Activated CD4-positive, alpha-beta T cell treated with anti-CD3 and anti-CD28 coated beads, Interleukin-2, amount 50 U/mL, for 4 hours (primary cell): ENCODE results near the gene CLEC16A.

Experiments used
- DNase-seq, 2 experiments: peaks; one replicate each; pipeline ENCODE4 v3.0.0-alpha.2; 2020

The CLEC16A gene

DNA sequence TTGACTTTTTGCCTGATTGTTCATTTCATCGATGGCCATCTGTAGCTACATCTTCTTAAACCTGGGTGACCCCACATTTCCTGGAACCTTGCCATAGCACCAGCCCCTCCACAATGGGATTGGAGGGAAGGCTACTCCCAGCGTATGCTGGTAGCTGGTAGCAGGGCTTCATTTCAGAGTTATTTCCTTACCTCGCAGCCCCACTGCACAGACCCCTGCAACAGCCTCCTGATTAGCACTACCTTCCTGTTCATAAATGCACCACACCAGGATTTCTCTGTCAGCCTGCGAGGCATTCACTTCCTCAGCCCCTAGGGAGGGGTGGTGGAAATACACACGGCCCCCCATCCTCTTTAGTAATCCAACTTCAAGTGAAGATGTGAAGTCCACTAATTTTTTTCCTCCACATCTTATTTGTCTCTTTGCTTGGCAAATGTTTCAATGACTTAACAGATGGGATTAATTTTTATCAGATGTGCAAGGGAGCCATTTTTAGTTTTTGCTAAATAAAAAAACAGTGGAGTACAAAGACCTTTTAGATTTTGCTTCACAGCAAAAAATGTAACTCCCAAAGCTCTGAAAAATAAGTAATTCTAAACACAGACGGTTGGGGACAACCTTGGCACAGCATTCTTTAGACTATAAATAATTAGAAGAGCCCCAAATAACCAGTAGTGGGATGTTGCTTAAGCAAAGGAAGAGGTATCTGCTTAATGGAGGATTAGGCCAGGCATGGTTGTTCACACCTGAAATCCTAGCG, 76.6 kb downstream of the CLEC16A start:
- no peak for DNase-seq

DNA sequence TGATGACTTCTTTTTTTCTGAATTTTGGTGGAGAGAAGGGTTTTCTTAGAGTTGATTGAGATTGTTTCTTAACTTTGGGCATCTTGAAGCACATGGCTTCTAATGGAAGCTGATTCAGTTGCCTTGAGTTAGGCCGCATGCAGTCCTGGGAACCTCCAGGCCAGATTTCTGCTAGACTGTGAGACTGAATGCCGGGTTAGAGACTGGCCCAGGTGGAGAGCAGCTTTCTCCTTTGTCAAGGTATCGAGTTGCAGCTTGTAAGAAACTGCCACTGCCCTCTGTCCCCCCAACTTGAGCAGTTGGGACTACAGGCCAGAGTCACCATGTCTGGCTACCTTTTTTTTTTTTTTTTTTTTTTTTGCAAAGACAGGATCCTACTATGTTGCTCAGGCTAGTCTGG, 77.6 kb downstream of the CLEC16A start:
- no peak for DNase-seq

DNA sequence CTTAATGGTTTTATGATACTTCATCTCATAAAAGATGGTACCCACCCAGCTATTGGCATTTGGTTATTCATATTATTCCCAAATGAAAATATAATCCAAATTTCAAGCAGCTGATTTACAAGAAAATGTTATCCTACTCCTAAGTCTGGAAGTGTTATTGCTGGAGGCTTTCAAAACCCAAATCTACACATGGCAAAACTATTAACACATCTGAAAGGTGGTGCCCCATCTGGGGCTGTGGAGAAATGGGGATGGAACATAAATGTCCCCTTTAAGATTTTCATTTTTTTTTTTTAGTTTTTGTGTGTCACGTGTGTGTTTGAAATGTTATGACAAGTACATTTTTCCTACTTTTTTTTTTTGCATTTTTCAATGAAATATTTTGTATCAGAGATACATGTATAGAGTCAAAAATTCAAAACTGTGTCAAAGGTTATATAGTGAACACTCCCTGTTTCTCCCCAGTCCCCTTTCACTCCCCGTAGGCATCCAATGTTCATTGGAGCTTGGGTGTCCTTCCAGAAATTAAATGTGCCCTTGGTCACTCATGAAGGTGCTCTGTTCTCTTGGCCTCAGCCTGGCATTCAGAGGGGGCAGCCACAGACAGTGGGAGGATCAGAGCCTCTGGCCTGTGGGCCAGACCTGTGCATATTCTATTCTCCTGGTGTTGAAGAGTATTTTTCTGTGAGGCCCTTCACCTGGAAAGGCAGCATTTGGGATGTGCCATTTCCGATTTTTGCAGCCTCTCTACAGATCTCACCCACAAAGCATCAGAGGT, 79.1 kb downstream of the CLEC16A start:
- DNase-seq, result no peak

DNA sequence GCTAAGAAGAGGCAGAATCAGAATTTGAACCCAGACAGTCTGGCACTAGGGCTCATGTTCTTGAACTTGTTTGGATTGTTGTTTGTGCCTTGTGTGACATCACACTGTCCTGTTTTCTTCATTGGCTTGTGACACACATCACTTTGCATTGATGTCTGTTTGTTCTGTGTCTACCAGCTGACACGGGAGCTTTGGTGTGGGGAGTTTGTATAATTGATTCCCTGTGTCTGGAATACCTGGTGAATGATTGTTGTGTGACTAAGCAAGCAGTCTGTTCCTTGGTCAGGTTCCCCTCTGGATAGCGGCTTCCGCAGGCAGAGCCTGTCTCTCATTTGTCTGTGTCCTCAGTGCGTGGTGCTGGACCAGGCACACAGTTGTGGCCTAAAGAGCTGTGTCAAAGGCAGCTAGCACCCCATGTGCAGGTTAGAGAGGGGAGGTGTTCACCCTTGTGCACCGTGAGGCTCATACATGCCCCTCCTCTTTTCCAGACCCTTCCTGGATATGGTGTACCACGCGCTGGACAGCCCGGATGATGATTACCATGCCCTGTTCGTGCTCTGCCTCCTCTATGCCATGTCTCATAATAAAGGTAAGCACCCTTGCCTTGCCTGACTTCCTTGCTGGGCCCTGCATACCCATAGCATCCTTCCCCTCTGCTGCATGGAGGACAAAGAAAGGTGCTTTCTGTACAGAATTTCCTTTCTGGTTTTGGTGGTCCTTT, 80.1 kb downstream of the CLEC16A start:
- no peak for DNase-seq

DNA sequence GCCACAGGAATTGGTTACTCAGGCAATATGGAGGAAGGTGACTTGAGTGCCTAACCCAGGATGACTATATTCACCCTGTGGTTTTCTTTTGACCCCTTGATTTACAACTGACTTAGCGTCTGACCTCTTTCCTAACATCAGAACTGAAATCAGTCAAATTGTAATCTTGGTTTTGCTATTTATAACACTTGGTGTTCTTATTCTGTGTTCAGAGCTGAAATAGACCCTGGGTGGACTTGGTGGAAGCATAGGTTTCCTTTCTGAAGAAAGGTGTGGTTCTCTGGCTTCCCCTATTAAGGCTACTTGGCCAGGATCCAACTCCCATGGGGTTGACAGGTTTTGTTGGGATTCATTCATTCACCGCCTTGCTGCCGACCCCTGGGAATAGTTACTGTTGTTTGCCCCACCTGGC, 80.8 kb downstream of the CLEC16A start:
- no peak for DNase-seq

DNA sequence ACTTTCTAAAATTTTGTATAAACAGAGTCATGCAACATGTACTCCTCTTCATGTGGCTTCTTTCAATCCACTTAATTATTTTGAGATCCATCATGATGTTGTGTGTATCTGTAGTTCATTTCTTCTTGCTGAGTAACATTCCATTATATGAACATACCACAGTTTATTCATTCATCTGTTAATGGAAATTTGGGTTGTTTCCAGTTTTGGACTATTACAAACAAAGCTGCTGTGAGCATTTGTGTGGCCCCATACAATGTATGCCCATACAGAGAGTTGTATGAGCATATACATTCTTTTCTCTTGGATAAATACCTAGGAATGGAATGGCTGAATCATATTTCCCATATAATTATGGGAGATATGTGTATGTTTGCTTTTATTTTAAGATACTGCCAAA, 85.6 kb downstream of the CLEC16A start:
- DNase-seq, result no peak

DNA sequence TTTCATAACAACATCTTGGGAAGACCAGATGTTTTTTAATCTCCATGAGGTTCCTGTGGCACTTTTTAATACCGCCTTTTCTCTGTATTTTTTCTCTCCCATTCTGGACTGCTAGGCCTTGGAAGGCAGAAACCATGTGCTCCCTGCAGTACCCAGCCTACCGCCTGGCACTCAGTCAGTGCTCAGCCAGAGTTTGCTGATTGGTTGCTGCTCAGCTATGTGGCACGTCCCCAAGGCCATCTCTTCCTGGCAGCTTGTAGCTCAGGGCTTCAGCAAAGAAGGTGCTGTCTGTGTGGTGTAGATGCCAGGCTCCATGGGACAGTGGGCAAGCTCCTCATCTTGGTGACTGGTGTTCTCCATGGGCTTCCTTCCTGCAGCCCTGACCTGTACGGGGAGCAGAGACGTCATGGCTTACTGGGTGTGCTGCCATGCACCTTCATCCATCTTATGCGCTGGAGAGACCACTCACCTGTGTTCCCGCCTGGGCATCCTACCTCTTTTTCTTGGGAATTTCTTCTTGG, 86.7 kb downstream of the CLEC16A start:
- no peak for DNase-seq

DNA sequence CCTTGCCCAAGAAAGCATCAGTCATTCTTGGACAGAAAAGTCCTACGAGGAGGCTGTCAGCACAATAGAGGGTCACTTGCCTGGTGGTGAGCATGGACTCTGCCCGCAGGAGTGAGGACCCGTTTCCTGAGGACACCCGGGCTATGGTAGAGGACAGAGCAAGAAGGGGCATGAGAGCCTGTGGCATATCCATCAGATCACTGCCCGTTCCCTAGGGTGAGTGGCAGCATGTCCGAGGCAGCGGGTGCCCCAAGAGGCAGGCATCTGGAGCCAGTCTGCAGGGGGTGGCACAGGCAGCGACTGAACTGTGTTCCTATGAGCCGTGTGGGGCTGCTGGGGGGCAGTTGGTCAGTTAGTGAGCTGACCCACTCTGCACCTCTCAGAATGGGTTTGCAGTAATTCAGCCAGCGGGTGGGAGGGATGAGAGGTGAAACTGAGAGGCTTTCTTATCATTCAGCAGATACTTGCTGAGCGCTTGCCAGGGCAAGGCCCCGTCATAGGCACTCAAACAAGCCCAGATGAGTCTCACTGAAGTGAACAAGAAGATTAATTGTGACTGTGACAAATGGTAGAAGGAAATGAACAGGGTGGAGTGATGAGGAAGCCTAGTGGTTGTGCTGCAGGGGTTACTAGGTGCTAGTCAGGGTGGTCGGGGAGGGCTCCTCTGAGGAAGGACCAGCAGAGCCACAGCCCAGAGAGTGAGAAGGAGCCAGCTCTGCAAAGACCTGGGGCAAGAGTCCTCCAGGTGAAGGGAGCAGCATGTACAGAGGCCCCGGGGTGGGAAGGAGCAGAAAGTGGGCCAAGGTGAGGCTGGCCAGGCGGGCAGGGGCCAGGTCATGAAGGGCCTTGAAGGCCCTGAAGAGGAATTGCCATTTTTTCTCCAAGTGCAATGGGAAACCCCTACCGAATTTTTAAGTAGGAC, 87.9 kb downstream of the CLEC16A start:
- no peak for DNase-seq

DNA sequence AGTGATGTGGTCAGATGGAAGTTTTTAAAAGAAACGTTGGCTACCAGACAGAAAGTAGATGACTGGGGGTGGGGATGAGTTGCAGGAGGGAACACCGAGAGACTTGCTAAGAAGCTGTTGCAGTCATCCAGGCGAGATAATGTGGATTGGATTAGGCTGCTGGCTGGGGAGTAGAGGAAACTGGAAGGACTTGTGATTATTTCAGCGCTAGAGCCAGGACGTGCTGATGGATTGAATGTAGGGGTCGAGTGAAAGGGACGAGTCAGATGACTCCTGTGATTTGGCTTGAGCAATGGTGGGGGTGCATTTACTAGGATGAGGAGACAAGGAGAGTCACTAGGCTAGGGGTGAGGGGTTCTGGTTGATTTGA, 88.5 kb downstream of the CLEC16A start:
- DNase-seq, result no peak

DNA sequence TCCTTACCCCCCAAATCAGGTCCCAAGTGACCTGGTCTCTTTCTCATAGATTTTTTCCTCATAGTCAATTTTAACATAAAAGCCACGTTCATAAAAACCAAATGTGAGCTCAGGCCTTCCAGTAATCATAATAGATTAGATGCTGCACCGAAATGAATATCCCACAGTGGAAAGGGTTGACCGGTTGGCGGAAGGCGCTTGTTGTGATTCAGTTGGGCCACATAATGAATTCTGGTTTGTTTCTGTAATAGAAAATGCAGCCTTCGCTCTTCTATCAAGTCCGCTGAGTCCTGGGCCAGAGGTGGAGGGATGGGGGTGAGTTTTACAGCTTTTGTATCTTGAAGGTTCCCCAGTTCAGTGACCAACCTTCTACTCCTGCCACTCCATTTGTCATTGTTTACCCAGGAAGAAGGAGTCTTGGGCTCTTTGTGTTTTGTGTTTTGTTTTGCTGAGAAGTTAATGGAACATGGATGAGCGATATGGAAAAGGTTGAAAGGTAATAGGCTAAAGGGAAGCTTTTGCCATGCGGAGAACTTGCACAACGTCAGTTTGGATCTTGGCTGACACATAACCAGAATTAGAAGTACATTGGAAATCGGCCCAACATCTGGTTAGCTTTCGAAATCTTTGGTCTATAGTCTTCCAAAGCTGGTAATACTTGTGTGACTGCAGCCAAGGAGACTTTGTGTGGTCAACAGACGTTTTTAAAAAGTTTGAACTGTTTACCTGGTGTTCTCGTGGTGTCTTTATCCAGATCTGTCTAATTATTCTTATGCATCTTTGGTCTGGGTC, 89.5 kb downstream of the CLEC16A start:
- no peak for DNase-seq

DNA sequence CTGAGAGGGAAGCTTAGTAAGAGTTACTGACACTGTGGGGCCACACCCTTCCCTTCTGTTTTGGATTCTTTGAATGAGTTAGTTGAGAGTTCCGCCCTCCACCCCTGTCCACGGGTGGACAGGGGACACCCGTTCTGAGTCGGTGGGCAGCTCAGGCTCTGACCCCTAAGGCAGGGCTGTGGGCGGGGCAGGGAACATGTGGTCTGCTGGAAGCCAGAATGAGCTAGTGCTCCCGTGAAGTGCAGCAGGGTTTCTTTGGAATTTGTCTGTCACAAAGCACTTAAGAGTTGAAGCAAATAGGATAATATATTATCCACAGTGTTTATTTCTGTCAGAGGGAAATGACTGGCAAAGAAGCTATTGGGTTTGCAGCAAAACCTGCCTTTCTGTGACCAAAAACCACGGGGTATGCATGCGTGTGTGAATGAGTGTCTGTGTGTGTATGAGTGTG, 90.1 kb downstream of the CLEC16A start:
- no peak for DNase-seq

DNA sequence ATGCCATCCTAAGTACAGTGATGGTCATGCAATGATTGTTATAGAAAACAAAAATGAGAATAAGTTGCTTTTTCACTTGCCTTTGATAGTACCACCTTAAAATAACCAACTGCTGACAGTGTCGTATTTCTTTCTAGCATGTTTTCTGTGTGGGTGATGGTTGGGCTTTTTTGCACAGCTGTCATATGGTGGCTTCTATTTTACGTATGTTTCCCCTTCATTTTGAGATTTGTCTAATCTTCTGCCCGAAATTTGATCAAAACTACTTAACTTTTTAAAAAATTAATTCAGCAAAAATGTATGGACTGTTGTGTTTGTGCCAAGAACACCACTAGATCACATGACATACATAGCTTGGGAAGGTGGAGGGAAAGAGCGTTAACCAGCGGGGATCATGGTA, 90.7 kb downstream of the CLEC16A start:
- DNase-seq, result no peak

DNA sequence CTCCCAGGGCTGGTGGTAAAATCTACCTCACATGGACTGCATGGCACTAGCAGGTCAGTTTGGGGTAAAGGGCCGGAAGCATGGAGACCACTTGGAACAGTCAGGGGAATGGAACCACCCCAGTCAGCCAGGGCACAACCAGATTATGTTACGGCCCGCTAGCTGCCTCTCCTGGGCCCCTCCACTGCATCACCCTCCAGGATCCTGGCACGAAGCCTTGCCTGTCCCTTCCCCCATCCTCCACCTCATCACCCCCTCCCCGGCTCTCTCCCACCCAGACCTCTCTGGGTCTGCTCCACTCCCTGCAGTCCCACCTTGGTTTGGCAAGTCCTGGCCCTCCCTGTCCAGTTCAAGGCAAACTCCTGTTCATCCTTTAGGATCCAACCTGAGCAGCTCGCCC, 91.7 kb downstream of the CLEC16A start:
- no peak for DNase-seq

DNA sequence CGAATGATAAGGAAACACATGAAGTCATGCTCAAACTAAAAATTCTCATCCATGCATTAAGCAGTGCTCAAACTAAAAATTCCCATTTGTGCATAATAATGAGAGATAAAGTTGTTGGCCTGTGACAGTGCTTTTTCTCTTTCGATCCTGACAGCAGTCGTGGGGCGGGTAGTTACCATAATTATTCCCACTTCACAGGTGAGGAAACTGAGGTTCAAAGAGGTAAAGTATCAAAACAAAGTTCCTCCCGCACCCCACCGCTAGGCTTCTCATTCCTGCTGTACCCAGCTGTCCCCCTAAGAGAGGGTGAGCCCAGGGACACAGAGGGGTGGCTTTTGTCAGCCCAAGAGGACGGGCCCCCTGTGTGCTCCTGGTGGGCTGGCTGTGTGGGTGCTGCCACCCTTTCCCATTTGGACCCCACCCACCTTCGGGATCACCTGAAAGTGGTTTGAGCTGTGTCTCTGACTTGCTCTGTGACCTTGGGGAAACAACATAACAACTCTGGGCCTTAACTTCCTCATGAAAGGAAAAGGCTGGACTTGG, 92.6 kb downstream of the CLEC16A start:
- DNase-seq, result no peak

DNA sequence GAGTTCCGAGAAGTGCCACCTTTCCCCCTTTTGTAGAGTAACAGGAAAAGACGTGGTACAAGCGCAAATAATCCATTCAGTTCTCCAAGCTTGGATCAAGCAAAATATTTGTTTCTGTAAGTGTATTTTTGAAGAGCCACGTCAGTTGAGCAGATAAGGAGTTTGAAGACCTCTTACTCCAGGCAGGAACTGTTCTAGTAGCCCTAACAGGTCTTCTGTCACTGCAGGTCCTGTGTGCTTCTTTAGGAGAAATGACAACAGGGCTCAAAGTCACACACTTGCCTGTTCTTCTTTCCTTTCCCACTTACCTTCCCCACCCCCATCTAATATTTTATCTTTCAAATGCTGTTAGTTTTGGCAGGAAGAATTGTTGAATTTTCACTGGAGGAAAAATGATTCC, 93.9 kb downstream of the CLEC16A start:
- no peak for DNase-seq

DNA sequence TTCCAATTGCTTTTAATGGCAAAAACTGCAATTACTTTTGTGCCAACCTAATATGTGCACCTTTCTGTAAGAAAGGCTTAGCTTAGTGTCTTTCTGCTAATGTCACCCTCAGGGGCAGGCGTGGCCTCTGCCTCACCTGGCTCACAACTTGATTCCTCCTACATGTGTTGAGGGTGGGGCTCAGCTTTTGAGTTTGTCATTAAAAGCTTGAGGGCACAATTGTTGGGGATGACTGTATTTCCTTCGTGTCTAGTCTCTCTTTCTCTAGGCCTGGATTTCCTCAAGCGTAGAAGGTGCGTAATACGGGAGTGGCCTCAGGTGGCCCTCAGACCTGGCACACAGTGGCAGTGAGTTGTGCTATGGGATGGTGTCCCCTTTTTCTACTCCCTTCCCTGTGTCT, 94.4 kb downstream of the CLEC16A start:
- no peak for DNase-seq

DNA sequence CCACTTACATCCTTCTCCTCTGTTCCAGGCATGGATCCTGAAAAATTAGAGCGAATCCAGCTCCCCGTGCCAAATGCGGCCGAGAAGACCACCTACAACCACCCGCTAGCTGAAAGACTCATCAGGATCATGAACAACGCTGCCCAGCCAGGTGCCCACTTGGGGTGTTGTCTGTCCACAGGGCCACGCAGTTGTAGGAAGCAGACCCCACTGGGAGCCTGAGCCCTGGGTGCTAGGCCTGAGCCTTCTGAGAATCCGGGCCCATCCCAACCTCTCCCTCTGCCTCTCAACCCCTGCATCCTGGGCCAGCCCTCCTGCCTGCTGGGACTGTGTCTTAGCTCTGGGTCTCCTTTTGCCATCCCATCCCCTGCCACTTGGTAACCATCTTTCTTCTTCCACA, 95.4 kb downstream of the CLEC16A start:
- DNase-seq, result no peak

DNA sequence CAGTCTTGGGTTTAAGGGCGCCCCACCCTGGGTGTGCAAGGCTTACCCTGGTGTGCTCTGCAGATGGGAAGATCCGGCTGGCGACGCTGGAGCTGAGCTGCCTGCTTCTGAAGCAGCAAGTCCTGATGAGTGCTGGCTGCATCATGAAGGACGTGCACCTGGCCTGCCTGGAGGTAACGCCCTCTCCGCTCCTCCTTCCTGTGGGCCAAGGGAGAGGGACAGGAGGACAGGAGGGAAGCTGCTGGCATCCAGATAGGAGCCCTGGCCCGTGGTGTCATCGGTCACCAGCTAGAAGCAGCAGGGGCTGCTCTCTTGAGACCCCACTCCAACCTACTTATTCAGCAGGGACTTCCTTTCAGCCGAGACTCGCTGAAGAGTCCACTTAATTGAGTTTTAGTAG, 97.8 kb downstream of the CLEC16A start:
- DNase-seq, result no peak

DNA sequence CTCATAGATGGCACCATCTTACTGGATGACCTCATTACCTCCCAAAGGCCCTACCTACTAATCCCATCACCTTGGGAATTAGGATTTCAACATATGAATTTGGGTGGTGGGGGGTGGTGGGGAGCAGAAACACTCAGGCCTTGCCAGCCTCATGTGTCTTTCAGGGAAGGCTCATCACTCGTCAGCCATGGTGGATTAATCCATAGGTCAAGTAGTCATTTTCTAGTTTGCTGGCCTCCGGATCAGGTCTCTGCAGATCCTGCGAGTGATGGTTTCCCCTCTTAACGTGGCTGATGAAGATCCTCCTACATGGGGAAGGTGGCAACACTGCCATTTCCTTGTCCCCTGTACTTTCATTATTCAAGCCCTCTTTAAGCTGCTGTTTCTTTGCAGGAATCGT, 101.1 kb downstream of the CLEC16A start:
- DNase-seq, result no peak

DNA sequence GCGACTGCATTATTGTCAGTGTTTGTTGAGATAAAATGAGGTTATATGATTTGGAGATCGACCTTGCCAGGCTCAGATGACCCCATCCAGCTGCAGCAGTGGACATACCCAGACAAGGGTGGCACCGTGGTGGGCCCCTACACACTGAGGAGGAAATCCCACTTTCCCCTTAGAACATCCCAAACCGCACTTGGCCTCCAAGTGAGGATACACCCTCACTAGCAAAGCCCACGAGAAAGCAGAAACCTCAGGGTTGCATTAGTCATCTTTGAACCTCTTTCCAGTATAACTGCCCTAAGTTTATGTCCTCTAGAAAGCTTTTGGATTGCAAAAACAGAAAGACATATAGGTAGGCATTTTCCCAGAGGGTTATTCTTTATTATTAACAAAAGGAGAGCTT, 101.5 kb downstream of the CLEC16A start:
- DNase-seq, result no peak

DNA sequence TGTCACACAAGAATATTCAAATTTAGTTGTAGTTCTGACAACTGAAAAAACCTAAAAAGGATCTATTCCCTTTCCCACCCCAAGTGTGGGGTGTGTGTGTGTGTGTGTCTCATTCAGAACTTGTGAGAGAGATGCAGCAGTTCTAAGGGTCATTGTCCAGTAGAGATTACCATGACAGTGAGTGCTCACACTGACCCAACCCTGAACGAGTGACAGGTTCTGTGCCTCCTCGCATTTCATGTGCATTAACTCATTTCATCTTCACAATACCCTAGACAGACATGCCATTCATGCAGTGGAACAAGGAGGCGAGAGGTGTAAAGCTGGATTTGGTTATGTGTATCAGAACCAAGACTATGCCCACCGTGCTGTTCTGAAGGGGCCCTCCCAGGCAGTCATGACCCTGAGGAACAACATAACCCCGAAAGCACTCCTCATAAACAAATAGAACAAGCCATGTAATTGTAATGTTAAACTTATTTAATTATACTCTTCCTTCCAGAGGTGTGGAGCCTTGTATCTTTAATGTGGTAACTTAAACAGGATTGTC, 102.1 kb downstream of the CLEC16A start:
- DNase-seq, result no peak
